VCaP (cell line): ENCODE data around the gene TUBB1.

ENCODE experiments used
- H3K27ac ChIP-seq: fragments of 450-650 bp; 2 replicates; pipeline ENCODE4 v1.5.1; 2017
- TF ChIP-seq, protein P1 (sequence below): fragments of 450-650 bp; conservative IDR thresholded peaks from 2 replicates; pipeline ENCODE4 v1.5.1; 2017; ENCODE audit warnings: mild to moderate bottlenecking, moderate library complexity

TUBB1 gene

DNA sequence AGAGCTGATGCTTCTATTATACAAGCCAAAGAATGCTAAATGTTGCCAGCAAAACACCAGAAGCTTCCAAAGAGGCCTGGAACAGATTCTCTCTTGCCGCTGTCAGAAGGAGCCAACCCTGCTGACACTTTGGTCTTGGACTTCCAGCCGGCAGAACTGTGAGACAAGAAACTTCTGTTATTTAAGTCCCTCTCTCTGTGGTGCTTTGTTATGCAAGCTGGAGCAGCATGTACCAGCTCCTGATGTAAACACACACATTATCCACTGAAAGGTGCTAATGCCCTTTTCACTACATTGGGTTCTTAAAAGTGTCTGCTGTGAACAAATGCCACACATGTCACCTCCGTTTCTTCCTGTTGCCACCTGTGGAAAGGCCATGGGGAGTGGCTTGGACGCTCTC lies 49.3 kb downstream of the TUBB1 start:
- no peak overlapping the region for H3K27ac ChIP-seq

GRCh38 chr20:59069026-59069425 lies 49.8 kb downstream of the TUBB1 start:
- TF ChIP-seq, protein P1, sequence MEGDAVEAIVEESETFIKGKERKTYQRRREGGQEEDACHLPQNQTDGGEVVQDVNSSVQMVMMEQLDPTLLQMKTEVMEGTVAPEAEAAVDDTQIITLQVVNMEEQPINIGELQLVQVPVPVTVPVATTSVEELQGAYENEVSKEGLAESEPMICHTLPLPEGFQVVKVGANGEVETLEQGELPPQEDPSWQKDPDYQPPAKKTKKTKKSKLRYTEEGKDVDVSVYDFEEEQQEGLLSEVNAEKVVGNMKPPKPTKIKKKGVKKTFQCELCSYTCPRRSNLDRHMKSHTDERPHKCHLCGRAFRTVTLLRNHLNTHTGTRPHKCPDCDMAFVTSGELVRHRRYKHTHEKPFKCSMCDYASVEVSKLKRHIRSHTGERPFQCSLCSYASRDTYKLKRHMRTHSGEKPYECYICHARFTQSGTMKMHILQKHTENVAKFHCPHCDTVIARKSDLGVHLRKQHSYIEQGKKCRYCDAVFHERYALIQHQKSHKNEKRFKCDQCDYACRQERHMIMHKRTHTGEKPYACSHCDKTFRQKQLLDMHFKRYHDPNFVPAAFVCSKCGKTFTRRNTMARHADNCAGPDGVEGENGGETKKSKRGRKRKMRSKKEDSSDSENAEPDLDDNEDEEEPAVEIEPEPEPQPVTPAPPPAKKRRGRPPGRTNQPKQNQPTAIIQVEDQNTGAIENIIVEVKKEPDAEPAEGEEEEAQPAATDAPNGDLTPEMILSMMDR = no peak

More for the DNA sequence above, 49.3 kb downstream of the TUBB1 start:
- TF ChIP-seq, protein P1 = no peak

GRCh38 chr20:59071216-59071615 lies 52.0 kb downstream of the TUBB1 start:
- TF ChIP-seq, protein P1 = no peak
- H3K27ac ChIP-seq = no peak overlapping the region

More at GRCh38 chr20:59069026-59069425, 49.8 kb downstream of the TUBB1 start:
- no peak overlapping the region for H3K27ac ChIP-seq

DNA sequence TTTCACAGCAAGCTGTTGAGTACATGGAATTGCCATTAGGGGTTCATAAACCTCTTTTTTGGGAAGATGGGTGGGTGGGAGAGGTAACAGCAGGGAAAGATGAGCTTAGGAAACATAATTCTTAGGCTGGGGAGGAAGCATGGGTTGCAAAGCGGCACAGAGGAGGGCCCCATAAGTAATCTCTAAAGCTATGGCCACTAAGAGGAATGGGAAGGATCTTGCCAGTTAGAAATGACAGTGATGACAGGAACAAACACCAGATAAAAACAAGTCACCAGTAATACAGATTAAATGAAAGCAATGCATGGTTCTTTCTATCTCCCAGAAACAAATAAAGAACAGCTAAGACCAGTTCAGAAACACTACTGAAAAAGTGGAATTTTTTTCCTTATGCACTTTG lies 54.4 kb downstream of the TUBB1 start:
- TF ChIP-seq, protein P1 = no peak
- no peak overlapping the region for H3K27ac ChIP-seq

- no peak overlapping the region for H3K27ac ChIP-seq
- TF ChIP-seq, protein P1 = no peak
Measured at GRCh38 chr20:59074456-59074855, 55.2 kb downstream of the TUBB1 start.

DNA sequence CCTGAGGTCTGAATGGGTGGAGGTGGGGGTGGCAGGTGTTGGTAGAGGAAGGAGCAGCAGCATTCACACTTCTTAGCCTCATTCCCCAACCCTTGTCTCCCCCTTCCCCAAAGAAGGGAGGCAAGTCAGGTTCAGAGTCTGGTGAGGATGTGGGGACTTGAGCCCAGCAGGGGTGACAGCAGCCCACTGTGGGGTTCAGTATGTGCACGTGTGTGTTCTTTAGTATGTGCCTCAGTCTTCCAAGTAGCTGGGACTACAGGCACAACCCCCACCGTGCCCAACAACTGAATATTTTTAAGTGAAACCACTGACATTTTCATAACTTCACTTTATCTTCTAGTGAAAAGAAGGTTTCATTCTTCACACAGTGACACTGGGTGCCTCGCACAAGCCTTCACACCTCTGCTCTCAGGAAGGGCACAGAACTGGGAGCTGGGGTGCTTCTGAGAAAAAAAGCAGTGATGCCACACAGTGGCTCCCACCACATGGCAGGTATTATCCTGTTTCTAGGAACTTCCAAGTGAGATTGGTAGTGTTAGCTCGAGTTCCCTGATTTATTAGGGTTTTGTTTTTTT lies 56.8 kb downstream of the TUBB1 start:
- TF ChIP-seq, protein P1 = no peak
- H3K27ac ChIP-seq = no peak overlapping the region
